GM12878 (cell line): Measurements from ENCODE around the gene KRTAP10-9. TPM values are rescaled to one million over a fixed set of nuclear protein-coding genes. Genes with fewer than 3 reads are reported as not detected.

ENCODE experiments used
- ATAC-seq: fragments of 200-7000 bp; cut with Tn5 transposase; 3 replicates; pipeline ENCODE4 v1.9.1; 2020; ENCODE audit warnings: mild to moderate bottlenecking, moderate library complexity
- BruUV-seq: library from RNA; stranded (reverse); fragments of 400-500 nt; replicated peaks from 2 replicates; lab custom pipeline; 2021; lab: Mats Ljungman, UMichigan
- CTCF ChIA-PET: fragments of 300-600 bp; sonication (Branson Sonifier 250); formaldehyde crosslinking; extraction: SDS; loops from one replicate; lab custom pipeline; 2021; ENCODE audit warnings: inconsistent platforms; lab: Yijun Ruan, JAX
- POLR2A ChIA-PET: fragments of 350-600 bp; formaldehyde crosslinking; extraction: SDS; loops from one replicate; lab custom pipeline; 2021; ENCODE audit warnings: inconsistent platforms; lab: Charles Lee
- RAD21 ChIA-PET: fragments of 300-600 bp; sonication (Branson Sonifier 250); formaldehyde crosslinking; loops from one replicate; lab custom pipeline; 2023; ENCODE audit warnings: antibody characterized with exemption; ENCODE audit not compliant: unreplicated experiment; lab: Charles Lee
- SMC1A ChIA-PET: fragments of 300-600 bp; sonication (Branson Sonifier 250); formaldehyde crosslinking; loops from one replicate; lab custom pipeline; 2023; ENCODE audit not compliant: unreplicated experiment, uncharacterized antibody; lab: Charles Lee
- DNase-seq: peaks from one replicate; pipeline ENCODE4 v3.0.0-alpha.2; 2011; ENCODE audit warnings: low read depth, low spot score
- FAIRE-seq: peaks from 3 replicates; lab custom pipeline; 2011; peaks lifted over from hg19 to GRCh38; lab: Jason Lieb, UNC
- H2AFZ ChIP-seq: 2 replicates; pipeline ENCODE4 v1.6.0; 2011; ENCODE audit warnings: low read depth, low read length, control low read depth; ENCODE audit not compliant: control insufficient read depth
- H3K27ac ChIP-seq: 2 replicates; pipeline ENCODE4 v1.5.1; 2011; ENCODE audit warnings: control low read depth; ENCODE audit not compliant: control insufficient read depth, insufficient read depth
- H3K27me3 ChIP-seq, 2 experiments: replicated peaks in 1 of 2; 2 replicates each; pipeline versions ENCODE4 v1.6.0 to v1.6.1; 2011; ENCODE audit warnings: low read length in 1 of 2; ENCODE audit not compliant: control insufficient read depth in 2 of 2, insufficient read depth in 2 of 2
- H3K36me3 ChIP-seq, 2 experiments: 2 replicates each; pipeline ENCODE4 v1.5.1; 2011; ENCODE audit warnings: low read length in 1 of 2; ENCODE audit not compliant: control insufficient read depth in 2 of 2, insufficient read depth in 2 of 2
- H3K4me1 ChIP-seq: 2 replicates; pipeline ENCODE4 v1.6.1; 2011; ENCODE audit warnings: mild to moderate bottlenecking, low read length, moderate library complexity, mixed read lengths; ENCODE audit not compliant: control insufficient read depth, insufficient read depth
- H3K4me2 ChIP-seq: 2 replicates; pipeline ENCODE4 v1.6.0; 2011; ENCODE audit warnings: control low read depth; ENCODE audit not compliant: control insufficient read depth, insufficient read depth
- H3K4me3 ChIP-seq: fragments of 200-600 bp; sonication (generic); 2 replicates; pipeline ENCODE4 v1.5.1; 2016
- H3K79me2 ChIP-seq: 2 replicates; pipeline ENCODE4 v1.6.0; 2011; ENCODE audit warnings: low read length; ENCODE audit not compliant: control insufficient read depth, insufficient read depth
- H3K9ac ChIP-seq: 2 replicates; pipeline ENCODE4 v1.8.0; 2011; ENCODE audit warnings: low read length, control low read depth, mixed read lengths; ENCODE audit not compliant: control insufficient read depth, insufficient read depth
- H3K9me3 ChIP-seq: replicated peaks from 3 replicates; pipeline ENCODE4 v1.5.1; 2011; ENCODE audit warnings: mild to moderate bottlenecking, low read length; ENCODE audit not compliant: control insufficient read depth, insufficient read depth
- H4K20me1 ChIP-seq: 2 replicates; pipeline ENCODE4 v1.6.0; 2011; ENCODE audit not compliant: control insufficient read depth, insufficient read depth
- ASH2L ChIP-seq: fragments of 300-600, 200-600 bp; sonication (generic); IDR thresholded peaks from 2 replicates; pipeline ENCODE4 v1.6.1; 2017; ENCODE audit warnings: low read depth, mild to moderate bottlenecking, borderline replicate concordance
- MYC ChIP-seq: IDR thresholded peaks from 2 replicates; pipeline ENCODE4 v1.6.1; 2011; ENCODE audit warnings: mild to moderate bottlenecking, low read length, moderate library complexity, inconsistent platforms; ENCODE audit not compliant: insufficient read depth, insufficient replicate concordance, insufficient read length, severe bottlenecking
- NR2C2 ChIP-seq: IDR thresholded peaks from 2 replicates; pipeline ENCODE4 v1.6.1; 2011; ENCODE audit warnings: borderline replicate concordance, low read depth; ENCODE audit not compliant: control insufficient read depth, insufficient read length
- POLR2A ChIP-seq: IDR thresholded peaks from 2 replicates; pipeline ENCODE4 v1.6.1; 2011; ENCODE audit warnings: low read depth, mild to moderate bottlenecking, low read length
- SMC3 ChIP-seq: IDR thresholded peaks from 2 replicates; pipeline ENCODE4 v1.6.1; 2011; ENCODE audit warnings: low read length, improper control_type of control experiment, borderline replicate concordance
- WGBS: methylation state at CpG from one replicate; pipeline ENCODE4 v1.1.6; 2016; ENCODE audit warnings: low lambda C conversion rate; ENCODE audit not compliant: insufficient replicate concordance, insufficient coverage; ENCODE audit errors: missing lambda C conversion rate; 5-methylcytosine and 5-hydroxymethylcytosine counted together
- in situ Hi-C: fragments of 300-500 bp; cut with MboI; formaldehyde crosslinking; loops from 9 replicates; pipeline ENCODE4 v1.14.3; 2018; ENCODE audit warnings: mixed read lengths
- intact Hi-C: fragments of 100-400 bp; cut with micrococcal nuclease; formaldehyde crosslinking; loops from one replicate; pipeline ENCODE4 v1.14.2; 2022; ENCODE audit not compliant: unreplicated experiment
- polyA plus RNA-seq, 11 experiments: library from polyadenylated mRNA; depleted of rRNA in 4 of 11; unstranded in 6 of 11; stranded (reverse) in 5 of 11; fragments of >200 nt; fragmentation: Nextera tagmentation in 4 of 11; fragmentation: Illumina TruSeq in 1 of 11; extraction: Ambion mirVana in 4 of 11; extraction: Trizol in 1 of 11; gene quantifications; 1 replicate in 1 of 11; 2 replicates in 10 of 11; pipeline versions ENCODE4 v1.2.1 to v1.2.3, GENCODE V29; 2011 to 2016; ENCODE audit warnings: inconsistent platforms in 2 of 11, missing spikeins in 2 of 11, low read depth in 1 of 11
- total RNA-seq, 4 experiments: library from RNA; depleted of rRNA in 3 of 4; stranded (reverse); fragments of >200 nt in 3 of 4; fragmentation: Illumina TruSeq in 1 of 4; extraction: Trizol in 1 of 4; gene quantifications; 2 replicates each; pipeline versions ENCODE4 v1.2.1 to v1.2.3, GENCODE V29; 2013 to 2021

KRTAP10-9 gene
- total and polyA plus RNA-seq, 10 of the 15 experiments (the other 5 are each of a cell fraction or from before 2014, with no cell fraction given) = not detected

GRCh38 chr21:44581158-44581557, 45.7 kb upstream of the KRTAP10-9 start:
- no peak for FAIRE-seq
- Histone ChIP-seq H3K27me3 (no peaks in the 10 kb centered on the region), H3K79me2 (no peaks in the 10 kb centered on the region), H3K9me3 (peaks cover 5% of the 10 kb centered on the region; the same call in 2 of the 3 replicates), H3K36me3 (no peaks in the 10 kb centered on the region), H3K9ac (no peak overlapping the region), H3K4me1 (no peaks in the 10 kb centered on the region), H3K27ac (no peak overlapping the region), H3K4me3 (no peak overlapping the region), H2AFZ (no peak overlapping the region)
- RAD21 ChIA-PET = no interaction called here
- WGBS = 32% methylated on average over 3 of the region's 3 CpGs
- intact Hi-C loops = no loop called here
- BruUV-seq = no TSS peak
- no peak for ATAC-seq
- POLR2A ChIA-PET = no interaction called here
- SMC1A ChIA-PET = no interaction called here
- no peak for TF ChIP-seq MYC
- TF ChIP-seq, all 136 proteins: peak for 0
- in situ Hi-C loops = no loop called here
- Histone ChIP-seq H4K20me1 (no peaks in the 10 kb centered on the region), H3K4me2 (no peak overlapping the region)
- no peak for DNase-seq
- CTCF ChIA-PET = no interaction called here

GRCh38 chr21:44582055-44582454, 44.8 kb upstream of the KRTAP10-9 start:
- BruUV-seq = no TSS peak
- H4K20me1 ChIP-seq = no peaks in the 10 kb centered on the region
- intact Hi-C loops = no loop called here
- no peaks in the 10 kb centered on the region for H3K79me2 ChIP-seq
- peaks cover 5% of the 10 kb centered on the region; the same call in 2 of the 3 replicates for H3K9me3 ChIP-seq
- CTCF ChIA-PET = no interaction called here
- no peaks in the 10 kb centered on the region for H3K4me1 ChIP-seq
- H3K36me3 ChIP-seq = no peaks in the 10 kb centered on the region
- 44% methylated on average over 15 of the region's 15 CpGs for WGBS
- H3K4me3 ChIP-seq = no peak overlapping the region
- H2AFZ ChIP-seq = no peak overlapping the region
- H3K27me3 ChIP-seq = no peaks in the 10 kb centered on the region
- no peak for ATAC-seq
- DNase-seq = no peak
- no peak overlapping the region for H3K27ac ChIP-seq
- H3K4me2 ChIP-seq = no peak overlapping the region
- TF ChIP-seq POLR2A (no peak), ASH2L (no peak), SMC3 (no peak), NR2C2 (no peak)
- RAD21 ChIA-PET = no interaction called here
- in situ Hi-C loops = no loop called here
- POLR2A ChIA-PET = no interaction called here
- FAIRE-seq = no peak
- H3K9ac ChIP-seq = no peak overlapping the region
- SMC1A ChIA-PET = no interaction called here
